Endothelial cell of umbilical vein (primary cell): ENCODE measurements around the gene ZNF846. TPM values are rescaled to one million over a fixed set of nuclear protein-coding genes. Genes with fewer than 3 reads are reported as not detected.
A peak's percentile ranks its signal among the peaks of the same experiment; 100 is the strongest.

Experiments
- BruUV-seq: library from RNA; stranded (reverse); fragments of 400-500 nt; replicated peaks from 2 replicates; lab custom pipeline; 2021; lab: Mats Ljungman, UMichigan
- CTCF ChIA-PET: fragments of 300-600, 350-600 bp; sonication (Branson Sonifier 250); formaldehyde crosslinking; loops from one replicate; lab custom pipeline; 2021; ENCODE audit warnings: antibody characterized with exemption, inconsistent platforms; lab: Charles Lee
- POLR2A ChIA-PET: fragments of 300-600, 350-600 bp; sonication (Branson Sonifier 250); formaldehyde crosslinking; loops from one replicate; lab custom pipeline; 2021; ENCODE audit warnings: antibody characterized with exemption, inconsistent platforms; lab: Charles Lee
- DNase-seq: peaks from one replicate; pipeline ENCODE4 v3.0.0-alpha.2; 2011; ENCODE audit warnings: low read depth, low spot score
- FAIRE-seq: peaks from 2 replicates; lab custom pipeline; 2011; peaks lifted over from hg19 to GRCh38; lab: Jason Lieb, UNC
- H2AFZ ChIP-seq: 2 replicates; pipeline ENCODE4 v1.6.0; 2012; ENCODE audit warnings: low read depth, low read length, control low read depth, inconsistent platforms
- H3K27ac ChIP-seq: 2 replicates; pipeline ENCODE4 v1.5.1; 2011; ENCODE audit warnings: low read depth, mild to moderate bottlenecking, control low read depth, low read length, moderate library complexity; ENCODE audit not compliant: insufficient read depth
- H3K27me3 ChIP-seq, 2 experiments: 2 replicates each; pipeline versions ENCODE4 v1.6.0 to v1.6.1; 2011; ENCODE audit warnings: low read length in 2 of 2, mixed read lengths in 1 of 2; ENCODE audit not compliant: control insufficient read depth in 2 of 2, insufficient read depth in 2 of 2
- H3K36me3 ChIP-seq, 2 experiments: 2 replicates in 1 of 2; 3 replicates in 1 of 2; pipeline ENCODE4 v1.5.1; 2011; ENCODE audit warnings: low read length in 2 of 2, mild to moderate bottlenecking in 1 of 2, moderate library complexity in 1 of 2; ENCODE audit not compliant: control insufficient read depth in 2 of 2, insufficient read depth in 2 of 2; ENCODE audit errors: extremely low read depth in 1 of 2
- H3K4me1 ChIP-seq: 3 replicates; pipeline ENCODE4 v1.5.1; 2011; ENCODE audit warnings: mild to moderate bottlenecking, low read length; ENCODE audit not compliant: control insufficient read depth, insufficient read depth; ENCODE audit errors: extremely low read depth
- H3K4me2 ChIP-seq: 2 replicates; pipeline ENCODE4 v1.6.1; 2011; ENCODE audit warnings: low read length, control low read depth, mixed read lengths; ENCODE audit not compliant: insufficient read depth
- H3K4me3 ChIP-seq, 3 experiments: fragments of 200-600 bp in 1 of 3; sonication (generic), shearing (Covaris generic) in 1 of 3; replicated peaks in 1 of 3; 2 replicates each; pipeline ENCODE4 v1.5.1; 2011 to 2016; ENCODE audit warnings: control low read depth in 3 of 3, low read length in 3 of 3, mild to moderate bottlenecking in 2 of 3, inconsistent platforms in 1 of 3, low read depth in 1 of 3, moderate library complexity in 1 of 3; ENCODE audit not compliant: insufficient read depth in 1 of 3
- H3K79me2 ChIP-seq: 2 replicates; pipeline ENCODE4 v1.6.0; 2012; ENCODE audit warnings: low read length, inconsistent platforms; ENCODE audit not compliant: control insufficient read depth, insufficient read depth
- H3K9ac ChIP-seq: replicated peaks from 2 replicates; pipeline ENCODE3; 2011; ENCODE audit warnings: low read length, control low read depth; ENCODE audit not compliant: insufficient read depth; ENCODE audit errors: extremely low read depth
- H3K9me1 ChIP-seq: replicated peaks from 3 replicates; pipeline ENCODE4 v1.6.0; 2011; ENCODE audit warnings: mild to moderate bottlenecking, low read length; ENCODE audit not compliant: control insufficient read depth, insufficient read depth; ENCODE audit errors: extremely low read depth
- H3K9me3 ChIP-seq: replicated peaks from 2 replicates; pipeline ENCODE4 v1.5.1; 2012; ENCODE audit warnings: low read length, inconsistent platforms; ENCODE audit not compliant: control insufficient read depth, insufficient read depth
- H4K20me1 ChIP-seq: replicated peaks from 2 replicates; pipeline ENCODE3; 2011; ENCODE audit warnings: mild to moderate bottlenecking, low read length; ENCODE audit not compliant: control insufficient read depth, insufficient read depth; ENCODE audit errors: extremely low read depth
- EZH2 ChIP-seq: IDR thresholded peaks from 2 replicates; pipeline ENCODE4 v1.6.1; 2012; ENCODE audit warnings: borderline replicate concordance, low read depth, mild to moderate bottlenecking, moderate library complexity, low read length, inconsistent platforms; ENCODE audit not compliant: severe bottlenecking
- FOS ChIP-seq: IDR thresholded peaks from 2 replicates; pipeline ENCODE4 v1.6.1; 2011; ENCODE audit warnings: mild to moderate bottlenecking, low read length, moderate library complexity, borderline replicate concordance; ENCODE audit not compliant: insufficient read depth
- dilution Hi-C: fragments of 300-500 bp; cut with MboI; formaldehyde crosslinking; loops from one replicate; pipeline ENCODE4 v1.15.0; 2019; ENCODE audit warnings: low sequenced_read_pairs; ENCODE audit not compliant: extremely low pct_ligation_motif_present
- intact Hi-C: fragments of 100-400 bp; cut with micrococcal nuclease; formaldehyde crosslinking; loops from one replicate; pipeline ENCODE4 v1.10.0; 2022
- polyA plus RNA-seq, 4 experiments: library from polyadenylated mRNA; depleted of rRNA in 3 of 4; stranded (reverse) in 3 of 4; unstranded in 1 of 4; fragments of >200 nt; gene quantifications; 2 replicates each; pipeline versions ENCODE4 v1.2.1 to v1.2.3, GENCODE V29; 2011 to 2012; ENCODE audit warnings: missing spikeins in 1 of 4
- total RNA-seq: library from RNA; stranded (reverse); gene quantifications from 2 replicates; pipeline ENCODE4 v1.2.3, GENCODE V29; 2021
- TF ChIP-seq, protein P1 (sequence below), 2 donors: IDR thresholded peaks; 1 replicate in 1 of 2; 2 replicates in 1 of 2; pipeline ENCODE4 v1.5.1; 2011; ENCODE audit warnings: low read length in 2 of 2, mild to moderate bottlenecking in 2 of 2, moderate library complexity in 2 of 2, control low read depth in 1 of 2, inconsistent platforms in 1 of 2, low read depth in 1 of 2; ENCODE audit not compliant: insufficient read depth in 1 of 2; ENCODE audit errors: extremely low read depth in 1 of 2

ZNF846 gene
- total and polyA plus RNA-seq, 2 donors (not counting 3 experiments of a cell fraction or from before 2014, with no cell fraction given) = 3.9 to 8.3 TPM

DNA sequence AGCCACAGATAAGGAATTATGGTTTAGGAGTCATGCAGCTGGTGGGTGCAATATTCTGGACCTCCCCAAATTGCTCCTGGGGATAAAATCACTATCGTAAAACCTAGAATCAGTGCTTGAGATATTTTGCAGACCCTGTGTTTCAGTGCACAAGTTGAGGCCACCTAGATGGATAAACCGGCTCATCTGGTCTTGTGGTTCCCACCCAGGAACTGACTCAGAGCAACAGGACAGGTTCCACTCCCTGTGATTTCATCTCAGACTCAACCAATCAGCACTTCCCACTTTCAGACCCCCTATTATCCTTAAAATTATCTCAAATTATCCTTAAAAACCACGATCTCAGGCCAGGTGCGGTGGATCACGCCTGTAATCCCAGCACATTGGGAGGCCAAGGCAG, 29.3 kb upstream of the ZNF846 start:
- intact Hi-C loops (loop anchor here (2.0 kb wide), 1 partner anchor 363 kb away; the partner anchor contains the start of gene ZNF266), dilution Hi-C loops (loop anchor here (10.0 kb wide), 1 partner anchor 173 kb away; the partner anchor contains the start of gene ZNF561)
- POLR2A ChIA-PET = no interaction called here
- no peak for TF ChIP-seq EZH2
- no peaks in the 10 kb centered on the region for H3K36me3 ChIP-seq
- CTCF ChIA-PET = interaction anchor here (0.6 to 2.0 kb wide), 5 partner anchors 172 to 522 kb away, joined by 3 to 17 read pairs (median 6); no protein-coding TSS in a partner anchor
- no TSS peak for BruUV-seq
- DNase-seq (no peak), FAIRE-seq (no peak)
- no peaks in the 10 kb centered on the region for H3K4me1 ChIP-seq
- no peak overlapping the region for H2AFZ ChIP-seq
- H3K79me2 ChIP-seq = no peaks in the 10 kb centered on the region
- H3K9ac ChIP-seq = no peak overlapping the region
- H3K9me1 ChIP-seq = no peaks in the 10 kb centered on the region
- no peaks in the 10 kb centered on the region for H3K27me3 ChIP-seq
- no peak overlapping the region for H3K4me3 ChIP-seq
- H3K27ac ChIP-seq = no peak overlapping the region
- H3K9me3 ChIP-seq = no peaks in the 10 kb centered on the region
- H4K20me1 ChIP-seq = no peaks in the 10 kb centered on the region
- H3K4me2 ChIP-seq = no peak overlapping the region

DNA sequence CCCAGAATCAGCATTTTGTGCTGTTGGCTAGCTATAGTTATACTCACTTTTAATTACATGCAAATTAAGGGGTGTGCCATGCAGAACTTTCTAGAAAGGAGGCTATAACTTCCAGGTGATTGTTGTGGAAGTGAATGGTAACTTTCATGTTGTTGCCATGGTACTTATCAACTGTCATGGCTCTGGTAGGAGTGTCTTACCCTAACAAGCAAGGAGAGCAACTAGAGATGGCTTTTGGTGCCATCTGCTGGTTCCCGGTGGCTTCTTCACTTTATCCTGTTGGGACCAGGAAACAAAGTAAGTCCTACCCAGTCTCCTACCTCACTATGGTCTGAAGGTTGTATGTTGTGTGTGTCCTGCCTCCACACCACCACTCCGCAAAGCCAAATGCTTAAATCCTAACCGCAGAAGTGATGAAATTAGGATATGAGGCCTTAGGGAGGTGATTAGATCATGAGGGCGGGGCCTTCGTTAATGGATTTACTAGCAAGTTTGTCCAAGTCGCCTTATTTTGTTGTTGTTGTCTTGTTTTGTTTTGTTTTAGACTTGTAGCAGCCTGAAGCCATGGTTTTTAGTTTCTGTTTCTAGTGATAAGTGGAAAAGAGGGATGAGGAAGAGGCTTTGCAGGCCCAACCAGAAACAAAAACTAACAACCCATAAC, 27.7 kb upstream of the ZNF846 start:
- no peaks in the 10 kb centered on the region for H3K9me1 ChIP-seq
- peak; percentile 94 for DNase-seq
- H3K36me3 ChIP-seq = no peaks in the 10 kb centered on the region
- H3K27me3 ChIP-seq = no peaks in the 10 kb centered on the region
- H3K79me2 ChIP-seq = no peaks in the 10 kb centered on the region
- intact Hi-C loops (loop anchor here (1.0 to 2.0 kb wide), 6 partner anchors 171 to 660 kb away; partner anchors contain the start of genes ZNF266 and ZNF317), dilution Hi-C loops (loop anchor here (10.0 kb wide), 1 partner anchor 171 kb away; the partner anchor contains the start of gene ZNF561)
- no peak for TF ChIP-seq EZH2
- no peak for TF ChIP-seq FOS
- TF ChIP-seq, protein P1, sequence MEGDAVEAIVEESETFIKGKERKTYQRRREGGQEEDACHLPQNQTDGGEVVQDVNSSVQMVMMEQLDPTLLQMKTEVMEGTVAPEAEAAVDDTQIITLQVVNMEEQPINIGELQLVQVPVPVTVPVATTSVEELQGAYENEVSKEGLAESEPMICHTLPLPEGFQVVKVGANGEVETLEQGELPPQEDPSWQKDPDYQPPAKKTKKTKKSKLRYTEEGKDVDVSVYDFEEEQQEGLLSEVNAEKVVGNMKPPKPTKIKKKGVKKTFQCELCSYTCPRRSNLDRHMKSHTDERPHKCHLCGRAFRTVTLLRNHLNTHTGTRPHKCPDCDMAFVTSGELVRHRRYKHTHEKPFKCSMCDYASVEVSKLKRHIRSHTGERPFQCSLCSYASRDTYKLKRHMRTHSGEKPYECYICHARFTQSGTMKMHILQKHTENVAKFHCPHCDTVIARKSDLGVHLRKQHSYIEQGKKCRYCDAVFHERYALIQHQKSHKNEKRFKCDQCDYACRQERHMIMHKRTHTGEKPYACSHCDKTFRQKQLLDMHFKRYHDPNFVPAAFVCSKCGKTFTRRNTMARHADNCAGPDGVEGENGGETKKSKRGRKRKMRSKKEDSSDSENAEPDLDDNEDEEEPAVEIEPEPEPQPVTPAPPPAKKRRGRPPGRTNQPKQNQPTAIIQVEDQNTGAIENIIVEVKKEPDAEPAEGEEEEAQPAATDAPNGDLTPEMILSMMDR (IDR thresholded peaks at IDR 0.05; ENCODE audit: extremely low read depth in 1 of 2, insufficient read depth in 1 of 2, low read depth in 1 of 2, low read length in 2 of 2) = peak; percentile 79 to 83
- H2AFZ ChIP-seq = peak overlapping the region; percentile 6
- no peak overlapping the region for H3K4me2 ChIP-seq
- ChIA-PET CTCF (interaction anchor here (0.6 to 1.5 kb wide), 10 partner anchors 23 to 591 kb away, joined by 3 to 34 read pairs (median 8); partner anchors contain the start of genes FBXL12, ZNF121 and ZNF846), POLR2A (interaction anchor here (0.6 kb wide), 1 partner anchor 758 kb away, joined by 3 read pairs; no protein-coding TSS in a partner anchor)
- no peak overlapping the region for H3K9ac ChIP-seq
- peak; percentile 97 for FAIRE-seq
- no peak overlapping the region for H3K27ac ChIP-seq
- no peaks in the 10 kb centered on the region for H3K9me3 ChIP-seq
- BruUV-seq = no TSS peak
- H3K4me3 ChIP-seq = no peak overlapping the region
- no peaks in the 10 kb centered on the region for H4K20me1 ChIP-seq
- H3K4me1 ChIP-seq = no peaks in the 10 kb centered on the region
